ENCODE data around the gene ANKMY1.

The ANKMY1 gene

GRCh38 chr2:240557808-240558207 is at the start of gene ANKMY1:
Gene ANKMY1, minus strand, starts transcription at chr2:240557988. Its CDS starts 653 bp downstream, at chr2:240557335.
- DNase-seq (ENCODE audit: low read depth): peak; percentile 52

- no peak for DNase-seq (ENCODE audit: low read depth)
These were observed 48.3 kb upstream of the ANKMY1 start for GRCh38 chr2:240605867-240606743.

- no peak for DNase-seq (ENCODE audit: low read depth)
These were observed 47.3 kb upstream of the ANKMY1 start for GRCh38 chr2:240604939-240605716.

GRCh38 chr2:240604291-240604938 is 46.6 kb upstream of the ANKMY1 start:
- no peak for DNase-seq (ENCODE audit: low read depth)

GRCh38 chr2:240603846-240604245 is 46.1 kb upstream of the ANKMY1 start:
- no peak for DNase-seq (ENCODE audit: low read depth)

- no peak for DNase-seq (ENCODE audit: low read depth)
These were observed 45.5 kb upstream of the ANKMY1 start for GRCh38 chr2:240603081-240603835.

- DNase-seq (ENCODE audit: low read depth): no peak
These were observed 44.7 kb upstream of the ANKMY1 start for GRCh38 chr2:240602266-240603050.

GRCh38 chr2:240601831-240602160 is 44.0 kb upstream of the ANKMY1 start:
- DNase-seq (ENCODE audit: low read depth): no peak

GRCh38 chr2:240601061-240601830 is 43.5 kb upstream of the ANKMY1 start:
- no peak for DNase-seq (ENCODE audit: low read depth)

GRCh38 chr2:240600451-240600961 is 42.7 kb upstream of the ANKMY1 start:
- DNase-seq (ENCODE audit: low read depth): no peak

GRCh38 chr2:240599141-240599583 is 41.4 kb upstream of the ANKMY1 start:
- no peak for DNase-seq (ENCODE audit: low read depth)

- DNase-seq (ENCODE audit: low read depth): no peak
These were observed 40.6 kb upstream of the ANKMY1 start for GRCh38 chr2:240598311-240598911.

GRCh38 chr2:240597419-240598181 is 39.8 kb upstream of the ANKMY1 start:
- DNase-seq (ENCODE audit: low read depth): no peak

GRCh38 chr2:240597054-240597418 is 39.2 kb upstream of the ANKMY1 start:
- no peak for DNase-seq (ENCODE audit: low read depth)

- no peak for DNase-seq (ENCODE audit: low read depth)
These were observed 38.7 kb upstream of the ANKMY1 start for GRCh38 chr2:240596491-240596931.

GRCh38 chr2:240596080-240596460 is 38.3 kb upstream of the ANKMY1 start:
- no peak for DNase-seq (ENCODE audit: low read depth)

- DNase-seq (ENCODE audit: low read depth): no peak
These were observed 37.7 kb upstream of the ANKMY1 start for GRCh38 chr2:240595381-240596079.

Measured in activated gamma-delta T cell treated with anti-CD3 and anti-CD28 coated beads, Interleukin-2, amount 50 U/mL, for 16 hours (primary cell).